Myocyte (in vitro differentiated cells): ENCODE measurements around the gene POP7. TPM values are rescaled to one million over a fixed set of nuclear protein-coding genes. Genes with fewer than 3 reads are reported as not detected.
"Not testable (repeated sequence)": the region's sequence is repeated elsewhere in the genome, so short reads cannot be mapped to it uniquely, and the experiment has no call there.

ENCODE experiments used
- DNase-seq: peaks from one replicate; pipeline ENCODE4 v3.0.0-alpha.2; 2012; ENCODE audit warnings: low read depth
- polyA plus RNA-seq: library from polyadenylated mRNA; unstranded; fragments of >200 nt; gene quantifications from one replicate; pipeline ENCODE4 v1.2.1, GENCODE V29; 2012; ENCODE audit warnings: missing spikeins
- total RNA-seq: library from RNA; depleted of rRNA; stranded (reverse); fragments of >200 nt; gene quantifications from 2 replicates; pipeline ENCODE4 v1.2.3, GENCODE V29; 2014

POP7 gene
- total RNA-seq: 36.2 and 46.9 TPM in 2 replicates
- polyA plus RNA-seq: 53.5 TPM

GRCh38 chr7:100705753-100706671, at the start of gene POP7:
Gene POP7 (plus strand): TSS chr7:100706121. CDS start chr7:100706831, 710 bp downstream.
- peak; percentile 99 for DNase-seq

- DNase-seq: not testable (repeated sequence)
Measured at GRCh38 chr7:100662194-100662776, 43.6 kb upstream of the POP7 start.

GRCh38 chr7:100665168-100665726, 40.7 kb upstream of the POP7 start:
- no peak for DNase-seq

GRCh38 chr7:100667331-100668068, 38.4 kb upstream of the POP7 start:
- DNase-seq: no peak

- DNase-seq: no peak
Measured at GRCh38 chr7:100668069-100668449, 37.9 kb upstream of the POP7 start.

GRCh38 chr7:100669106-100669505, 36.8 kb upstream of the POP7 start:
- not testable (repeated sequence) for DNase-seq

GRCh38 chr7:100670074-100670473, 35.8 kb upstream of the POP7 start:
- DNase-seq: no peak

GRCh38 chr7:100671353-100672327, 34.3 kb upstream of the POP7 start:
- no peak for DNase-seq

- DNase-seq: peak; percentile 100
Measured at GRCh38 chr7:100673302-100673941, 32.5 kb upstream of the POP7 start, which contains the start of gene GNB2. Gene GNB2 (plus strand): TSS chr7:100673740. CDS start chr7:100676266, 2,526 bp downstream.

GRCh38 chr7:100673942-100674410, 31.9 kb upstream of the POP7 start:
- peak; percentile 39 for DNase-seq

- peak; percentile 28 for DNase-seq
Measured at GRCh38 chr7:100674411-100675104, 31.4 kb upstream of the POP7 start.

GRCh38 chr7:100675105-100675451, 30.8 kb upstream of the POP7 start:
- peak; percentile 36 for DNase-seq

GRCh38 chr7:100675581-100676350, 30.2 kb upstream of the POP7 start:
- DNase-seq: peak; percentile 62

- DNase-seq: no peak
Measured at GRCh38 chr7:100676501-100677306, 29.2 kb upstream of the POP7 start.

GRCh38 chr7:100677308-100678267, 28.3 kb upstream of the POP7 start:
- DNase-seq: no peak
